Keratinocyte (primary cell): ENCODE data around the gene ARCN1. TPM values are rescaled to one million over a fixed set of nuclear protein-coding genes. Genes with fewer than 3 reads are reported as not detected.

Experiments
- DNase-seq: peaks from one replicate; pipeline ENCODE4 v3.0.0-alpha.2; 2011; ENCODE audit warnings: low read depth, missing footprints, low spot score
- FAIRE-seq: peaks from 2 replicates; lab custom pipeline; 2011; peaks lifted over from hg19 to GRCh38; lab: Jason Lieb, UNC
- H2AFZ ChIP-seq: 2 replicates; pipeline ENCODE4 v1.6.0; 2012; ENCODE audit warnings: low read length, control low read depth, inconsistent platforms; ENCODE audit not compliant: control insufficient read depth
- H3K27ac ChIP-seq: 2 replicates; pipeline ENCODE4 v1.5.1; 2011; ENCODE audit warnings: low read length; ENCODE audit not compliant: control insufficient read depth, insufficient read depth
- H3K27me3 ChIP-seq: 3 replicates; pipeline ENCODE4 v1.6.0; 2011; ENCODE audit warnings: low read length; ENCODE audit not compliant: control insufficient read depth, insufficient read depth; ENCODE audit errors: extremely low read depth
- H3K36me3 ChIP-seq, 2 experiments: 2 replicates in 1 of 2; 3 replicates in 1 of 2; pipeline ENCODE4 v1.5.1; 2011; ENCODE audit warnings: low read length in 2 of 2, mild to moderate bottlenecking in 1 of 2; ENCODE audit not compliant: control insufficient read depth in 2 of 2, insufficient read depth in 2 of 2; ENCODE audit errors: extremely low read depth in 1 of 2
- H3K4me1 ChIP-seq: 3 replicates; pipeline ENCODE4 v1.5.1; 2011; ENCODE audit warnings: low read length; ENCODE audit not compliant: control insufficient read depth, insufficient read depth; ENCODE audit errors: extremely low read depth
- H3K4me2 ChIP-seq: 3 replicates; pipeline ENCODE4 v1.6.0; 2011; ENCODE audit warnings: low read depth, low read length; ENCODE audit not compliant: control insufficient read depth, insufficient read depth; ENCODE audit errors: extremely low read depth
- H3K4me3 ChIP-seq, 3 experiments: fragments of 200-600 bp in 1 of 3; sonication (generic) in 1 of 3; 2 replicates in 2 of 3; 3 replicates in 1 of 3; pipeline ENCODE4 v1.5.1; 2011 to 2016; ENCODE audit warnings: low read length in 3 of 3, mild to moderate bottlenecking in 3 of 3, control low read depth in 2 of 3, inconsistent platforms in 1 of 3, low read depth in 1 of 3, mixed read lengths in 1 of 3, mixed run types in 1 of 3, moderate library complexity in 1 of 3; ENCODE audit not compliant: control insufficient read depth in 2 of 3, insufficient read depth in 2 of 3; ENCODE audit errors: extremely low read depth in 1 of 3
- H3K79me2 ChIP-seq: 2 replicates; pipeline ENCODE4 v1.6.0; 2012; ENCODE audit warnings: low read length; ENCODE audit not compliant: control insufficient read depth, insufficient read depth
- H3K9ac ChIP-seq: 3 replicates; pipeline ENCODE4 v1.6.0; 2011; ENCODE audit warnings: low read length; ENCODE audit not compliant: control insufficient read depth, insufficient read depth; ENCODE audit errors: extremely low read depth
- H3K9me1 ChIP-seq: 3 replicates; pipeline ENCODE4 v1.6.0; 2011; ENCODE audit warnings: low read length; ENCODE audit not compliant: control insufficient read depth, insufficient read depth; ENCODE audit errors: extremely low read depth
- H3K9me3 ChIP-seq: 2 replicates; pipeline ENCODE4 v1.5.1; 2012; ENCODE audit warnings: low read depth, low read length; ENCODE audit not compliant: control insufficient read depth
- H4K20me1 ChIP-seq: 3 replicates; pipeline ENCODE4 v1.6.0; 2011; ENCODE audit warnings: low read length; ENCODE audit not compliant: control insufficient read depth, insufficient read depth; ENCODE audit errors: extremely low read depth
- EZH2 ChIP-seq: IDR thresholded peaks from one replicate; pipeline ENCODE4 v1.6.1; 2012; ENCODE audit warnings: inconsistent platforms, mild to moderate bottlenecking, low read length, moderate library complexity
- dilution Hi-C: fragments of 300-500 bp; cut with MboI; formaldehyde crosslinking; loops from one replicate; pipeline ENCODE4 v1.7.0; 2020; ENCODE audit warnings: low sequenced_read_pairs; ENCODE audit not compliant: extremely low pct_ligation_motif_present
- polyA plus RNA-seq, 5 experiments: library from polyadenylated mRNA; depleted of rRNA in 3 of 5; stranded (reverse) in 3 of 5; stranded (forward) in 1 of 5; unstranded in 1 of 5; fragments of >200 nt; gene quantifications; 1 replicate in 1 of 5; 2 replicates in 3 of 5; 3 replicates in 1 of 5; pipeline versions ENCODE4 v1.2.1 to v1.2.3, GENCODE V29; 2011 to 2012; ENCODE audit warnings: missing spikeins in 2 of 5, low read depth in 1 of 5, low replicate concordance in 1 of 5
- TF ChIP-seq, protein P1 (sequence below), 3 experiments: IDR thresholded peaks in 1 of 3; conservative IDR thresholded peaks in 1 of 3; optimal IDR thresholded peaks in 1 of 3; 2 replicates in 2 of 3; 3 replicates in 1 of 3; pipeline versions ENCODE3 to v1.5.1; 2011; ENCODE audit warnings: low read length in 3 of 3, mild to moderate bottlenecking in 3 of 3, moderate library complexity in 2 of 3, control low read depth in 1 of 3, inconsistent platforms in 1 of 3; ENCODE audit not compliant: insufficient read depth in 2 of 3; ENCODE audit errors: extremely low read depth in 1 of 3

The ARCN1 gene
- polyA plus RNA-seq, 1 donor (not counting 4 experiments of a cell fraction or from before 2014, with no cell fraction given), result 150 TPM

DNA sequence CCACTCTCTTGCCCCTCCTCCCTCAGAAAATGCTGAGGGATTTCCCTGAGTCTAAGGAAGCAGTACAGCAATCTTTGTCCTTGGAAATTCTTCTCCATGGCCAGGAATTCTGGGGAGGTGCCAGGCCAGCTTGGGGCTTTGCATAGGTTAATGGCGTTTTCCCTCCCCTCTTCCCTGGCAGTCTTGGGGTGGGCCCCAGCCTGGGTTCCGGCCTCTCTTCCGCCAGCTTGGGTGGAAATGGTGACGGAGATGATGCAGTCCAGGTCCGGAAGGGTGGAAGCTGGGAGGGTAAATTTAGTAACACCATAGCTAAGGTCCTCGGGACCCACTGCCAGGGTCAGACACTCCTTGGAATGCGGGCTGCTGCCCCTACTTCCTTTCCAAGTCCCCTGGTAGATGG is 40.2 kb downstream of the ARCN1 start:
- H2AFZ ChIP-seq, result no peak overlapping the region
- dilution Hi-C loops, result no loop called here

GRCh38 chr11:118614511-118614910 is 42.3 kb downstream of the ARCN1 start:
- no peak for DNase-seq
- no peaks in the 10 kb centered on the region for H3K27me3 ChIP-seq
- H2AFZ ChIP-seq, result no peak overlapping the region
- no peaks in the 10 kb centered on the region for H4K20me1 ChIP-seq
- no peak for TF ChIP-seq EZH2
- TF ChIP-seq, protein P1, sequence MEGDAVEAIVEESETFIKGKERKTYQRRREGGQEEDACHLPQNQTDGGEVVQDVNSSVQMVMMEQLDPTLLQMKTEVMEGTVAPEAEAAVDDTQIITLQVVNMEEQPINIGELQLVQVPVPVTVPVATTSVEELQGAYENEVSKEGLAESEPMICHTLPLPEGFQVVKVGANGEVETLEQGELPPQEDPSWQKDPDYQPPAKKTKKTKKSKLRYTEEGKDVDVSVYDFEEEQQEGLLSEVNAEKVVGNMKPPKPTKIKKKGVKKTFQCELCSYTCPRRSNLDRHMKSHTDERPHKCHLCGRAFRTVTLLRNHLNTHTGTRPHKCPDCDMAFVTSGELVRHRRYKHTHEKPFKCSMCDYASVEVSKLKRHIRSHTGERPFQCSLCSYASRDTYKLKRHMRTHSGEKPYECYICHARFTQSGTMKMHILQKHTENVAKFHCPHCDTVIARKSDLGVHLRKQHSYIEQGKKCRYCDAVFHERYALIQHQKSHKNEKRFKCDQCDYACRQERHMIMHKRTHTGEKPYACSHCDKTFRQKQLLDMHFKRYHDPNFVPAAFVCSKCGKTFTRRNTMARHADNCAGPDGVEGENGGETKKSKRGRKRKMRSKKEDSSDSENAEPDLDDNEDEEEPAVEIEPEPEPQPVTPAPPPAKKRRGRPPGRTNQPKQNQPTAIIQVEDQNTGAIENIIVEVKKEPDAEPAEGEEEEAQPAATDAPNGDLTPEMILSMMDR (optimal IDR thresholded peaks at IDR 0.05 in 1 of 3, IDR thresholded peaks at IDR 0.05 in 1 of 3, conservative IDR thresholded peaks at IDR 0.05 in 1 of 3; ENCODE audit: extremely low read depth in 1 of 3, insufficient read depth in 2 of 3, low read length in 3 of 3), result no peak
- dilution Hi-C loops, result no loop called here
- no peak overlapping the region for H3K27ac ChIP-seq
- no peak overlapping the region for H3K9ac ChIP-seq
- FAIRE-seq, result no peak
- H3K4me3 ChIP-seq, result no peak overlapping the region
- H3K36me3 ChIP-seq, result peaks cover 0 to 3% of the 10 kb centered on the region in 2 experiments
- peaks cover 21% of the 10 kb centered on the region for H3K4me1 ChIP-seq
- H3K4me2 ChIP-seq, result no peak overlapping the region
- H3K9me1 ChIP-seq, result no peaks in the 10 kb centered on the region
- H3K79me2 ChIP-seq, result no peaks in the 10 kb centered on the region
- no peaks in the 10 kb centered on the region for H3K9me3 ChIP-seq

More for the DNA sequence above, 40.2 kb downstream of the ARCN1 start:
- Histone ChIP-seq H3K27me3 (no peaks in the 10 kb centered on the region), H3K4me1 (peaks cover 4% of the 10 kb centered on the region), H3K27ac (no peak overlapping the region), H3K36me3 (peaks cover 0 to 3% of the 10 kb centered on the region in 2 experiments), H3K4me3 (no peak overlapping the region), H3K4me2 (no peak overlapping the region), H3K79me2 (no peaks in the 10 kb centered on the region), H4K20me1 (no peaks in the 10 kb centered on the region), H3K9me1 (no peaks in the 10 kb centered on the region), H3K9ac (no peak overlapping the region), H3K9me3 (no peaks in the 10 kb centered on the region)
- no peak for DNase-seq
- FAIRE-seq, result no peak
- TF ChIP-seq, protein P1 (optimal IDR thresholded peaks at IDR 0.05 in 1 of 3, IDR thresholded peaks at IDR 0.05 in 1 of 3, conservative IDR thresholded peaks at IDR 0.05 in 1 of 3; ENCODE audit: extremely low read depth in 1 of 3, insufficient read depth in 2 of 3, low read length in 3 of 3), result no peak
- no peak for TF ChIP-seq EZH2
